Right cardiac atrium (tissue), 5 donors: ENCODE results near the gene AFG3L2. TPM values are rescaled to one million over a fixed set of nuclear protein-coding genes. Genes with fewer than 3 reads are reported as not detected.

Source experiments
- ATAC-seq, 2 donors: fragments of 200-7000 bp; cut with Tn5 transposase; one replicate each; pipeline versions ENCODE4 v1.8.0 to v1.9.1; 2020; ENCODE audit warnings: moderate library complexity in 2 of 2, mild to moderate bottlenecking in 1 of 2
- DNase-seq, 3 donors: peaks; one replicate each; pipeline ENCODE4 v3.0.0-alpha.2; 2020
- H3K27ac ChIP-seq: one replicate; pipeline ENCODE4 v1.5.1; 2013; ENCODE audit warnings: mild to moderate bottlenecking, low read length, control low read depth, moderate library complexity
- H3K27me3 ChIP-seq: one replicate; pipeline ENCODE4 v1.6.1; 2013; ENCODE audit not compliant: control insufficient read depth, insufficient read depth
- H3K4me1 ChIP-seq: one replicate; pipeline ENCODE4 v1.6.1; 2013; ENCODE audit warnings: low read length; ENCODE audit not compliant: control insufficient read depth, insufficient read depth
- H3K4me3 ChIP-seq: one replicate; pipeline ENCODE4 v1.5.1; 2013; ENCODE audit warnings: low read length, control low read depth
- H3K9me3 ChIP-seq: one replicate; pipeline ENCODE4 v1.6.1; 2013; ENCODE audit warnings: low read length; ENCODE audit not compliant: control insufficient read depth
- WGBS: extraction: QIAGEN DNeasy Blood & Tissue Kit; methylation state at CpG from one replicate; pipeline ENCODE4 v1.1.7; 2013; 5-methylcytosine and 5-hydroxymethylcytosine counted together
- intact Hi-C, 4 donors: fragments of 100-400 bp; cut with DNase I; formaldehyde crosslinking; loops; one replicate each; pipeline versions ENCODE4 v1.11.0 to v1.14.0; 2022 to 2023
- polyA plus RNA-seq: library from polyadenylated mRNA; stranded (reverse); fragments of 200-250 nt; gene quantifications from one replicate; pipeline ENCODE4 v1.2.3, GENCODE V29; 2013
- total RNA-seq, 4 donors: library from RNA; stranded (reverse); fragmentation: NEBNext Ultra II Directional; extraction: Animal tissue kit (Norgen Biotek cat#: 25700); gene quantifications; one replicate each; pipeline ENCODE4 v1.2.1, GENCODE V29; 2021
- donor health status: healthy with polysubstance abuse.
- donor health status: DM: no; HTN: yes; CAD: no.
- donor health status: DM: no; HTN: no; CAD: no.
- donor health status: DM: no; HTN: yes; CAD: no; lungs with severe emphysema.
- donor health status: DM: yes; HTN: yes; CAD: no.

Gene AFG3L2
- total and polyA plus RNA-seq, 5 donors, result 53.3 to 88.4 (median 75.9) TPM

DNA sequence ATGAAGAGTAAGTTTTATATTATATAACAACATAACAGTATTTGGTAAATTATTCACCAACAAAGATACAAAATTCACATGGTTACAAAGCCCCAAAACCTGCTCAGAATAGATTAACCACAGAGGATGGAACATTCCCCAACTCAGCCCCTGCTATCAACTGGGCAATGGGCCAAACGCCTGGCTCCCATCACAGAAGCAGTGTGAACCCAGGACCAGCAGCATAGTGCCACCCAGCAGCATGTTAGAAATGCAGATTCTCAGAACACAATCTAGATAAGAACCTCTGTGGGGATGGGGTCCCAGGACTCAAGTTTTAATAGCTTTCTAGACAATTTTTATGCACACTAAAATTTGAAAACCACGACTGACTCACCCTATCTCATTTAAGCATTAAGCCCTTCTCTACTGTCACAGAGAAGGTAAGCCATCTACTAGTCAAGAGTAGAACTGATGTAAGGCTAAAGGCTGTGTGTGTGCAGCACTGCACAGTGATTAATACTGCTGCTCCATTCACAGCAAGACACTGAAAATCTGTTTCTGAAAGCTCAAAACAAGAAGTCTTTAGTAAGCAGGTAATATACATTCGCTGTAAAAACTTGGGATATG is 15.2 kb downstream of the AFG3L2 start:
- WGBS, result 57% methylated on average over 3 of the region's 3 CpGs
- peak; percentile 62 to 71 for ATAC-seq
- intact Hi-C loops, result no loop called here
- no peaks in the 10 kb centered on the region for H3K9me3 ChIP-seq
- H3K27me3 ChIP-seq, result no peaks in the 10 kb centered on the region
- peak; percentile 42 to 83 (median 76) for DNase-seq
- no peak overlapping the region for H3K4me3 ChIP-seq
- H3K27ac ChIP-seq, result peak overlapping the region; percentile 72
- peaks cover under 1% of the 10 kb centered on the region for H3K4me1 ChIP-seq

DNA sequence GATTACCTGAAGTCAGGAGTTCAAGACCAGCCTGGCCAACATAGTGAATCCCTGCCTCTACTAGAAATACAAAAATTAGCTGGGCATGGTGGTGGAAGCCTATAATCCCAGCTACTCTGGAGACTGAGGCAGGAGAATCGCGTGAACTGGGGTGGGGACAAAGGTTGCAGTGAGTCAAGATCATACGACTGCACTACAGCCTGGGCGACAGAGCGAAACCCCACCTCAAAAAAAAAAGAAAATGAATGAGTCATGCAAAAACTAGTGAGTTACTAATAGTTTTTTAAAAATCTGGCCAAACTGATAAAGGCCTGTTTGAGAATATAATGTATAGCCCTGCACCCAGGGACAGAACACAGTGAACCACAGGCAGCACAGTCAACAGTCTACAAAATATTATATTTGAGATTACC is 17.5 kb downstream of the AFG3L2 start:
- DNase-seq (no peak), ATAC-seq (no peak)
- WGBS, result 94% methylated on average over 5 of the region's 5 CpGs
- Histone ChIP-seq H3K27me3 (no peaks in the 10 kb centered on the region), H3K9me3 (no peaks in the 10 kb centered on the region), H3K4me3 (no peak overlapping the region), H3K27ac (no peak overlapping the region), H3K4me1 (no peaks in the 10 kb centered on the region)
- intact Hi-C loops, result no loop called here

DNA sequence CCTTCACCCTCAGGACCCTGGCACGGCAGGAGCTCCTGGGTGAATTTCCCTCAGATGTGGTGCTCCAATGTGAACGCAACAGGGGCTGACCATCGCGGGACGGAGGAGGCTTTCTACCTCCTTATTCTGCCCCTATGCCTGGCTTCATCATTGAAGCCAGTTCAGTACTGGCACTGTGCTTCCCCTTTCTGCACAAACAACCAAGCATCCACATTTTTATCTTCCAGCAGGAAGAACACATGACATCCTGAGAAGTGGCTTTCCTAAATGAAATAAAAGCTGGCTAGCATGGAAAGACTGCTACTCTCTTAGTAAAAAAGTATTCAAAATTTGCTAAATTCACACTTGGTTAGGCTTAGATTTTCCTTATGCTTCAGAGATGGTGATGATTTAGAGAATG is 24.8 kb downstream of the AFG3L2 start:
- ATAC-seq (no peak), DNase-seq (no peak)
- H3K27ac ChIP-seq, result no peak overlapping the region
- no peak overlapping the region for H3K4me3 ChIP-seq
- no peaks in the 10 kb centered on the region for H3K4me1 ChIP-seq
- no peaks in the 10 kb centered on the region for H3K27me3 ChIP-seq
- intact Hi-C loops, result no loop called here
- H3K9me3 ChIP-seq, result no peaks in the 10 kb centered on the region
- WGBS, result 90% methylated on average over 5 of the region's 5 CpGs

DNA sequence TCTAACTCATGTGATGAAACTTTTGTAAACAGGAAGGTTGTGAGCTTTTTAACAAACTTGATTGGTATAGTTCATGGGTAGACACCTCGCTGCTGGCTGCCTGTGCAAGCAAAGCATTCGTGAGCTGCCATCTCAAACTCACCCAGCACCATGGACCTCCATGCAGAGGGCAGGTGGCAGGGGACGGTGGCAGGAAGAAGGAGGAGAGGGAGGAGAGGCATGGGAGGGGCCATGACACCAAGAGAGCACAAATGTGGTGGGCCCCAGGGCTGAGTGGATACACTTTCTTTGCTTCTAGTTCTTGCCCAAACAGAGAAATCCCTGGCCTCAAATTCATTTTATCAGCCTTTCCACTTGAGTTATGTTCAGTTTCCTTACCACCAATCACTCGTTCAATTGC is 29.1 kb downstream of the AFG3L2 start:
- H3K27ac ChIP-seq, result no peak overlapping the region
- ATAC-seq (no peak), DNase-seq (no peak)
- intact Hi-C loops, result no loop called here
- no peak overlapping the region for H3K4me3 ChIP-seq
- no peaks in the 10 kb centered on the region for H3K4me1 ChIP-seq
- H3K9me3 ChIP-seq, result no peaks in the 10 kb centered on the region
- 79% methylated on average over 4 of the region's 4 CpGs for WGBS
- no peaks in the 10 kb centered on the region for H3K27me3 ChIP-seq

DNA sequence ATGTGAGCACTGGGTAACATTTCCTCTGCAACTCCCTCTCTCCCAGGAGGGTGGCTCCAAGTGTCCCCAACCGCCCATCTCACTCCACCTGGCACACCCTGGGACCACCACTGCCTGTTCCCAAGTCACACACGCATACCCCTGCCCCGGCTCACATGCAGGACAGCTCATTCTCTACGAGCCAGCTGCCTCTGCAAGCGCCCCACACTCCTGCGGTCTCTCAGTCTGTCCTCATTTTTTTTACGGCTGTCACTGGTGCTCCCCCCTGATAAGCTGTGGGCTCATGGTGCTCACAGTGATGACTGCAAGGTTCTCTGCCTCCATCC is 30.8 kb downstream of the AFG3L2 start:
- Histone ChIP-seq H3K27ac (no peak overlapping the region), H3K9me3 (no peaks in the 10 kb centered on the region), H3K4me3 (no peak overlapping the region), H3K27me3 (no peaks in the 10 kb centered on the region), H3K4me1 (no peaks in the 10 kb centered on the region)
- 88% methylated on average over 7 of the region's 7 CpGs for WGBS
- DNase-seq (no peak), ATAC-seq (peak; percentile 14 to 36)
- intact Hi-C loops, result no loop called here

DNA sequence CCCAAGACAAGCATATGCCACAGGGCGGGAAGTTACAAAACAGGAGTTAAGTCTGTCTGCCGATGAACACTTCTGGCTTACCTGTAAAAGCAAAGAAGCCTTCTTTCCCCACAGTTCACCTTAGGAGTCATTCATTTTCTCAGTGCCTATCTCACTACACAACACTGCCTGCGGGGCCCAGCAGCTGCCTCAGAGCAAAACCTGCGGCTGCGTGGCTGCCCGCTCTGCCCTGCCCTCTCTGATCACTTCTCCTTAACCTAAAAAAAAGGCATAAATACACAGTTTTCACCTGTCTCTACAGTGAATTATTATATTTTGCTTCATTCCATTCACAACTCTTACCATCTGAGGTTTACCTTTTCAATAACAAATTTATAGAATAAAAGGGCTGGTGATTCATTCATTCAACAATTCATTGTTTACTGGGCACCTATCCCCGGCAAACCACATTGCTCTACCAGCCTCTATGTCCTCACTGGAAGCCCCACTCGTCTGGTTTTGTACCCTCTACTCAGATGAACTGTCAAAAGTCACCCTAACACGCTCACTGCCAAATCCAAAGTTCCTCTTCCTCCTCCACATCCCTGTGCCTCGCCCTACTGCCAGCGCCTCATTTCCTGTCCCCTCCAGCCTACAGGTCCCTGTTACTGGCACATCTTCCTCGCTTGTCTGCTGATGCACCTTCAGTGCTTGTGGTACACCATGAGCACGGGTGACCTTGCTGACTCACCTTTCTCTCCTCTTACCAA is 31.4 kb downstream of the AFG3L2 start:
- DNase-seq, result no peak
- intact Hi-C loops, result no loop called here
- no peaks in the 10 kb centered on the region for H3K4me1 ChIP-seq
- no peak overlapping the region for H3K27ac ChIP-seq
- no peak for ATAC-seq
- H3K4me3 ChIP-seq, result no peak overlapping the region
- 85% methylated on average over 13 of the region's 13 CpGs for WGBS
- H3K9me3 ChIP-seq, result no peaks in the 10 kb centered on the region
- H3K27me3 ChIP-seq, result no peaks in the 10 kb centered on the region

DNA sequence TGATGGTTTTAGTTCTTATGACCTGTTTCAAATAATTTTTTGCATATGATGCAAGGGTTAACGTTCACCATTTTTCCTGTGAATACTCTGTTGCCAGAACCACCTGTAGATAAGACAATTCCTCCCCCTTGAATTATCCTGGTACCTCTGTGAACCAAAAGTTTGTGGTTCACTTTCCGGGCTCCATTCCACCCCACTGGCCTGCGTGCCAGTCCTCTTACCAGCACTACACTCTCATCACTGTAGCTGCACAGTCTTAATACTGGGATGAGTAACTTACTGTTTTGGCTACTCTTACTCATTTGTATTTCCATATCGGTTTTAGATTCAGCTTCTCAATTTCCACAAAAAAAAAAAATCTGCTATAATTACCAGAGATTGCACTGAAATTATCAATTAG is 34.4 kb downstream of the AFG3L2 start:
- ATAC-seq (no peak), DNase-seq (no peak)
- no peaks in the 10 kb centered on the region for H3K9me3 ChIP-seq
- no peak overlapping the region for H3K27ac ChIP-seq
- intact Hi-C loops, result no loop called here
- H3K4me3 ChIP-seq, result no peak overlapping the region
- no peaks in the 10 kb centered on the region for H3K27me3 ChIP-seq
- no peaks in the 10 kb centered on the region for H3K4me1 ChIP-seq
- WGBS, result 89% methylated on average over 4 of the region's 4 CpGs

DNA sequence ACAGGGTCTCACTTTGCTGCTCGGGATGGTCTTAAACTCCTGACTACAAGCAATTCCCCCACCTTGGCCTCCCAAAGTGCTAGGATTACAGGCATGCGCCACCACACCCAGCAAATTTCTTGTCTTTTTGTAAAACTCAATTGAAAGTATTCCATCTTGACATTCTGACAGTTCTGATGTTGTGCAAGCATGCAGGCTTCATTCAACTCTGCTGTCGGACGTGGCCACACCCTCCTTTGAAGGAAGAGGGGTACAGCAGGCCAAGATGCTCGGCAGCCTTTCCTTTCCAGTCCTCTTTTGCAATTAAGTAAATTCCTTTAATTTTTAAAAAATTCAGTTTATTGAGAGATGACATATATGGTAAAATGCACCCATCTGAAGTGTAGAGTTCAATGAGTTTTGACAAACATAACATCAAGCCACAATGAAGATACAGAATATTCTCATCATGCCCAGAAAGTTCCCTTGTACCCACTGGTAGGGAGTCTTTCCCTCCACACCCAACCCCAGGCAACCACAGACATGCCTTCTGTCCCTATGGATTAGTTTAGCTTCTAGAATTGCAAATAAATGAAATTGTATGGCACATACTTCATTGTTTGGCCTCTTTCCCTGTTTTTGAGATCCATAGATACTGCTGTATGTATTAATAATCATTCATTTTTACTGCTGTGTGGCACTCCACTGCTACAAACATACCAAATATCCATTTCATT is 35.9 kb downstream of the AFG3L2 start:
- DNase-seq (no peak), ATAC-seq (no peak)
- intact Hi-C loops, result no loop called here
- Histone ChIP-seq H3K27me3 (no peaks in the 10 kb centered on the region), H3K9me3 (no peaks in the 10 kb centered on the region), H3K4me3 (no peak overlapping the region), H3K4me1 (no peaks in the 10 kb centered on the region), H3K27ac (no peak overlapping the region)
- WGBS, result 78% methylated on average over 5 of the region's 5 CpGs

DNA sequence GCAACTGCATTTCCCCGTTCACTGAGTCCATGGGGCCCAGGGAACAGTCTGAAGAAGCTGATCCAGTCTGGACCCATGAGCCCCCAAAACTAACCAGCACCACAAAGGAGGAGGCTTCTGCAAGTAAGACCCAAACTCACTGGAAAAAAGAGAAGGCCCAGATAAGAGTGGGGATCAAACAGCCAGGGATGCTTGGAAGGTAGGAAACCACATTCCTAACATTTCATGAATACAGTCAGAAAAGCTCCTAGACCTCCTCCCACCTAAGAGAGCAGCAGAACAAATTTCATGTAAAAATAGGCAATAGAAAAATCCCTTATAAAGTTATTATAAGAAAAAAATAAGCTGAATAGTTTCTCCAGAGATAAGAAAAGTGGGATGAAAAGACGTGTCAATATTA is 38.6 kb downstream of the AFG3L2 start:
- Histone ChIP-seq H3K27ac (peak overlapping the region; percentile 56), H3K9me3 (no peaks in the 10 kb centered on the region), H3K4me3 (no peak overlapping the region), H3K4me1 (no peaks in the 10 kb centered on the region), H3K27me3 (no peaks in the 10 kb centered on the region)
- ATAC-seq (no peak), DNase-seq (no peak)
- intact Hi-C loops, result no loop called here
- WGBS, result 59% methylated on average over 2 of the region's 2 CpGs

DNA sequence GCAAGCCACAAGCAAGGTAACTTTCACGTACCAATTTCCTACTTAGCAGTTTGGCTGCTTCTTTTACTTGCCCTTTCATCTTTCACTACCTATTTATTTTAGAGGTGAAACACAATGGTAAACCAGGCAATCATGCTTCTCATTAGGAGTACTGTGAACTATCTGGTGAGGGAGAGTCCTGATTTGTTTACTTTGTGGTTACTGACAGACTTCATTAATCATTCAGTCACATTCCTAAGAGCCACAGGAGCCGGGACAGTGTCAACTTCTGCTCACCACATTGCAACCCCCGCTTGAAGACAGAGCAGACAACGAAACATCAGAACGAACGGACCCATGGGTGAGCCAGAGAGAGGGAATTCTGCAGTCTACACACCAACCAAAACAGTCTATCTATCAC is 40.1 kb downstream of the AFG3L2 start:
- 71% methylated on average over 6 of the region's 6 CpGs for WGBS
- no peak for ATAC-seq
- H3K9me3 ChIP-seq, result no peaks in the 10 kb centered on the region
- DNase-seq, result no peak
- H3K4me1 ChIP-seq, result no peaks in the 10 kb centered on the region
- intact Hi-C loops, result no loop called here
- H3K27me3 ChIP-seq, result no peaks in the 10 kb centered on the region
- H3K4me3 ChIP-seq, result no peak overlapping the region
- no peak overlapping the region for H3K27ac ChIP-seq

DNA sequence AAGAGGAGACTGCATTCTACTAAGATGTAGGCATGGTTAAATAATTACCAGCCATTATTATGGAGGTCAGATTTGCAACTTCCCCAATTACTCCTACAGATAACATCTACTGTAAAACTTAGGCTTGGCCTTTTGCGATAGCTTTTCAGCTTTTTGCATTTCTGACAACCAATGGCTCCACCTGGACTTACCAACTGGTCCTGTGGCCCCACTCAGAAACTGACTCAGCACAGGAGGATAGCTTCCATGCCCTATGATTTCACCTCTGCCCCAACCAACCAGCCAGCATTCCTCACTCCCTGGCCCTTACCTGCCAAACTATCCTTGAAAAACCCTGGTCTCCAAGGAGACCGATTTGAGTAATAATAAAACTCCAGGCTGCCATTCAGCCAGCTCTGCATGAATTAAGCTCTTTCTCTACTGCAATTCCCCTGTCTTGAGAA is 40.8 kb downstream of the AFG3L2 start:
- intact Hi-C loops, result no loop called here
- no peaks in the 10 kb centered on the region for H3K4me1 ChIP-seq
- whole genome bisulfite sequencing, result 62% methylated on average over 2 of the region's 2 CpGs

More for the DNA sequence above, 40.8 kb downstream of the AFG3L2 start:
- H3K27ac ChIP-seq, result peak overlapping the region; percentile 13
- no peak overlapping the region for H3K4me3 ChIP-seq
- no peaks in the 10 kb centered on the region for H3K27me3 ChIP-seq
- ATAC-seq (no peak), DNase-seq (no peak)
- H3K9me3 ChIP-seq, result no peaks in the 10 kb centered on the region
